ENCODE measurements around the gene B4GALT2. TPM values are rescaled to one million over a fixed set of nuclear protein-coding genes. Genes with fewer than 3 reads are reported as not detected.

The B4GALT2 gene
- total and polyA plus RNA-seq, 2 of the 8 experiments (the other 6 are each of a cell fraction or from before 2014, with no cell fraction given), result 56.5 to 121 TPM

DNA sequence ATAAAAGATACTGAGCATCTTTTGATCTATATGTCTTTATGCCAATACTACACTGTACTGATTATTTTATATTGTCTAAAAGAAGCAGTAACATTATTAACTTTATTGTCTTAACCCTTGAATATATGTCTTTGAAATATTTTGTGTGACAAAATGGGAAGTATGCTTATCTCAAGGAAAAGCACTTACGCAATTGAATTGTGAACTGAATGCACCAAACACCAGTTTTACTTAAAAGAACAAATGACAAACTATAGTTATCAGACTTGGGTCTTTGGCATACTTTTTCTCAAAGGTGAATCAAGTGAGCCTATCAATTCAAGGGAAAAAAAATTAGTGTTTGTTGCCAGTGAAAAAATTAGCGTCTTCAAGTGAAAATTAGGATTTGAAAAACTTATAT is 61.4 kb downstream of the B4GALT2 start:
- no peak overlapping the region for H3K4ac ChIP-seq (replicated peaks; ENCODE audit: insufficient read length, low read depth, low read length)
- H3K9ac ChIP-seq (replicated peaks in 1 of 4; ENCODE audit: extremely low read depth in 1 of 4, low read depth in 3 of 4, low read length in 3 of 4), result no peak overlapping the region
- H4K20me1 ChIP-seq (replicated peaks in 1 of 2; ENCODE audit: control insufficient read depth in 1 of 2, insufficient read depth in 2 of 2, low read length in 2 of 2), result no peaks in the 10 kb centered on the region
- no peaks in the 10 kb centered on the region for H3K9me3 ChIP-seq (ENCODE audit: insufficient read depth in 2 of 2, low read depth in 1 of 2, low read length in 1 of 2)
- H4K8ac ChIP-seq (ENCODE audit: extremely low read depth, insufficient read depth, low read length), result no peak overlapping the region
- H3K4me1 ChIP-seq (replicated peaks in 1 of 4; ENCODE audit: control insufficient read depth in 3 of 4, insufficient read depth in 4 of 4, low read length in 3 of 4), result peaks cover 2 to 9% (median 5%) of the 10 kb centered on the region in 4 experiments; a peak in 5 of 7 replicates
- H3K36me3 ChIP-seq (ENCODE audit: control insufficient read depth in 2 of 4, insufficient read depth in 4 of 4, low read length in 3 of 4), result no peaks in the 10 kb centered on the region
- no peaks in the 10 kb centered on the region for H3K79me2 ChIP-seq (ENCODE audit: control insufficient read depth in 1 of 2, insufficient read depth in 2 of 2, low read length in 2 of 2)
- H4K91ac ChIP-seq (replicated peaks; ENCODE audit: insufficient read length, low read length), result no peak overlapping the region
- no peak overlapping the region for H3K56ac ChIP-seq (replicated peaks; ENCODE audit: insufficient read length, low read depth, low read length)
- H3K27ac ChIP-seq (ENCODE audit: low read depth, low read length), result no peak overlapping the region
- FAIRE-seq, result no peak
- no peak overlapping the region for H2AFZ ChIP-seq (ENCODE audit: low read length)
- no peak overlapping the region for H3K14ac ChIP-seq (ENCODE audit: insufficient read length)
- H2BK12ac ChIP-seq (ENCODE audit: low read depth, low read length), result no peak overlapping the region
- no peak overlapping the region for H3K23ac ChIP-seq (ENCODE audit: insufficient read length)
- H3K18ac ChIP-seq (ENCODE audit: extremely low read depth, low read length), result no peak overlapping the region
- DNase-seq (ENCODE audit: low read depth in 1 of 2, low spot score in 2 of 2), result no peak
- no peak overlapping the region for H3K4me2 ChIP-seq (ENCODE audit: insufficient read depth in 1 of 2, low read depth in 2 of 2, low read length in 2 of 2)
- H3K27me3 ChIP-seq (replicated peaks in 1 of 4; ENCODE audit: control insufficient read depth in 3 of 4, extremely low read depth in 1 of 4, insufficient read depth in 3 of 4, low read length in 3 of 4), result peaks cover 0 to 5% (median 0%) of the 10 kb centered on the region in 4 experiments; a peak in 3 of 7 replicates
- H2BK20ac ChIP-seq (ENCODE audit: low read length), result no peak overlapping the region
- POLR2A ChIA-PET (ENCODE audit: partially characterized antibody), result interaction anchor here (1.2 kb wide), 1 partner anchor 43 kb away, joined by 3 read pairs; no protein-coding TSS in a partner anchor
- no peaks in the 10 kb centered on the region for H3K23me2 ChIP-seq (ENCODE audit: low read depth, low read length)
- no peak overlapping the region for H2AK5ac ChIP-seq (ENCODE audit: low read depth, low read length)
- H4K5ac ChIP-seq (ENCODE audit: insufficient read length, low read depth, low read length), result no peak overlapping the region
- no peak overlapping the region for H2BK5ac ChIP-seq (ENCODE audit: low read depth, low read length)
- CTCF ChIA-PET (ENCODE audit: partially characterized antibody), result interaction anchor here (0.8 to 16.4 kb wide), 6 partner anchors 6 to 106 kb away, joined by 3 to 478 read pairs (median 10); partner anchors contain the start of genes CCDC24 and SLC6A9
- H3K4me3 ChIP-seq (ENCODE audit: extremely low read depth in 1 of 4, insufficient read depth in 2 of 4, low read depth in 3 of 4, low read length in 4 of 4), result no peak overlapping the region
- H3K79me1 ChIP-seq (ENCODE audit: low read depth, low read length), result no peaks in the 10 kb centered on the region
- H2BK15ac ChIP-seq (ENCODE audit: low read length), result no peak overlapping the region
- 93% methylated on average over 2 of the region's 2 CpGs; no CpG with 5 or more reads in 1 of the 2 experiments for WGBS, 2 experiments (ENCODE audit: extremely low coverage in 1 of 2, insufficient coverage in 1 of 2, insufficient read length in 1 of 2, insufficient replicate concordance in 2 of 2, low coverage in 1 of 2, low lambda C conversion rate in 2 of 2, missing lambda C conversion rate in 1 of 2)
- H2BK120ac ChIP-seq (replicated peaks; ENCODE audit: low read depth, low read length), result no peak overlapping the region
- no peak for TF ChIP-seq CBX5 (IDR thresholded peaks at IDR 0.05; ENCODE audit: low read depth, low read length)
- TF ChIP-seq TCF12 (IDR thresholded peaks at IDR 0.05; ENCODE audit: low read depth, low read length), result no peak

Measured in H1 (cell line).